ENCODE measurements around the gene SLC35G3.
A peak's percentile ranks its signal among the peaks of the same experiment; 100 is the strongest.
"Not testable (repeated sequence)": the region's sequence is repeated elsewhere in the genome, so short reads cannot be mapped to it uniquely, and the experiment has no call there.

SLC35G3 gene

DNA sequence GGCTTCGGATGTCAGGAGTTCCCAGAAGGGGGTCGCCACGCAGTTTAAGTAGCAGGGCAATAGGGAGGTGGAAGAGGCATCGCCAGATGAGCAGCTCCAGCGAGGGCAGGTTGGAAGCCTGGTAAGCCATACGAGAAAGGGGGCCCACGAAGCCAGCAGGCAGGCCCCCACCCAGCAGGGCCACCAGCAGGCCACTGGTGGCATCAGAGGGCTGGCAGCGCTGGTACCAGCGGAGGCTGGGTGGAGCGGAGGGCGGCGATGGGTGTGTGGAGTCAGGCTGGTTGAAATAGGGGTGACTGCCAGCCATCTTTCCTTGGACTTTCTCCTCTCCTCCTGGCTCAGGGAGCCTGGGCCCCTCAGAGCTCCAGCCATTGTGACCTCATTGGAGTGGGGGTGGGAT is at the start of gene SLC35G3:
Gene SLC35G3 (minus strand): TSS at position 393 of the 400 bp plus-strand sequence. CDS start 86 bp downstream, at position 307.
- DNase-seq (ENCODE audit: low read depth), result not testable (repeated sequence)

DNA sequence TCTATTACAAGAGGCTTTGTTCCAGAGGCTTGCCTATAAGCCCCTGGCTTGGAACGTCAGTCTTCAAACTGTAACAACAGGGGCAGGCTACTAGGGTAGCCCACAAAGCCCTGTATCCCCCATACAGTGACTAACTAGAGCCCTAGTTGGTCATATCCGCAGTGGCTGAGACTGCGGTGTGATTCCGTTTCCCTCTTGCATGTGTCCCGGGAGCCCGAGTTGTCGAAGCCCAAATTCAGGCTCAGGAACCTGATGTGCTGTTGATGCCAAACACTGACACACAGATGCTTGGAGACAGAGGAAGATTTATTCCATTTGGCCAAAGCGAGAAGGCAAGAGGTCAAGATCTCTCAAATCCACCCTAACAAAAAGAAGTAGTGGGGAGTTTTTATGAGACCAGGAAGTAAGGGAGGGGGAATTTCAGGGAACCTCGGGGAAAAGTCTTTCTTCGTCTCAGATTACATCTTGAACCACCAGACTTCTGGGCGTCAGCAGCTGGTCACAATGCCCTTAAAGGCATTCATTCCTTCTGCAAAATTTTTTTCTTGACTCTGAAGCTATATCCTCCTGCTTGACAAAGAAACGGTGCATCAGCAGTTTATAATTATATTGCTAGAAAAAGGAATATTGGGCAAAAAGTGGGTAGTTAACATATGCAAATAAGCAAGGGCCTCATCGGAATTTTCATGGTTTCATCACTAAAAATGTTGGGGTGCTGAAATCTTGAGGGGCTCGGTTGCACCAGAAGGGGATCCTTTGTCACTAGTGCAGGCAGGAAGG is 49.6 kb upstream of the SLC35G3 start:
- no peak for DNase-seq (ENCODE audit: low read depth)

- DNase-seq (ENCODE audit: low read depth), result peak; percentile 64
Measured at GRCh38 chr17:35242805-35243560, 48.8 kb upstream of the SLC35G3 start, which contains the start of gene SLFN5. Gene SLFN5, plus strand, starts transcription at chr17:35243072. Its CDS starts 15,619 bp downstream, at chr17:35258691.

DNA sequence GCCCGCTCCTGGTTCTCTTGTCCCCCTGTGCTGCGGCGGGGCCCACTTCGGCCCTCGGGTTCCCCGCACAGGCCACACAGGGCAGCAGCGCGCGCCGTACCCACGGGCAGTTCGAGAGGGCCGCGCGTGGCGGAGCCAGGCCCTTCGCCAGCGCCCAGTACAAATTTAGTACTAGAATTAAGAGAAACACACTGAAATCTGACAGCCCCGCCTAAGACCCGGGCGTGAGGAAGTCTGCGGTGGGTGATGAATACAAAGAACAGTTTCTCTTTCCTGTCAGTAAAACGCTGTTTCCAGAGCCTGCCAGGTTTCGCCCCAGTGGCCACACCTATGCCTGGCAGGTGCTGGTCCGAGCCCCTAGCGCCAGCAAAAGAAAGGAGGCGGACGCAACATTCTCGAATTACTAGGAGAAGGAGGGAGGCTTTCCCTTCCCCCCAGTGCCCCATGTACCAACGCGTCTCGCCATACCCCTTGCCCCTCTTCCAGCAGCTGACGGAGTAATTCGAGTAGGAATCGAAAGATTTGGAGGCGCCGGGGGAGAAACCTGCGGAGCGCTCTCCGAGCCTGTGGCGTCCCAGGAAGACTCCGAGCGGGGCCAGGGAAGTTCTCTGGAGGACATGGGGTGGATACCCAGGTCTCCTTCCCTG is 48.1 kb upstream of the SLC35G3 start:
- no peak for DNase-seq (ENCODE audit: low read depth)

DNA sequence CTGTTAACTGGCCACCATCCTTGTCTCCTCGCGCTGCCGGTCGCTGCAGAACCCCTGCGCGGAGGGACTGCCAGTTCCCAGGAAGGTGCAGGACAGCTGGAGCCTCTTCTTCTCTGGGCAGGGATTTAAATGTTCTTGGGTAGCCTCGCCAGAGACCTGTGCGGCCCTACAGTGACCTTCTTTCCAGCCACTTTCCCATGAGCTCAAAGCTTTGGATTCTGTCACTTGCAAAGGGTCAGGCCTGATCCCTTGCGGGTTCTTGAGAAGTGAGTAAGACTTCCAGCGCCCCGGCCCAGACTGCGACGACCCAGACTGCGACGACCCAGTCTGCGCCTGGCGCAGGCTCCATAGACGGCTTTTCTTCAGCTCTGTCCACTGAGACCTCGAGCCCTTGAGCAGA is 47.3 kb upstream of the SLC35G3 start:
- no peak for DNase-seq (ENCODE audit: low read depth)

DNA sequence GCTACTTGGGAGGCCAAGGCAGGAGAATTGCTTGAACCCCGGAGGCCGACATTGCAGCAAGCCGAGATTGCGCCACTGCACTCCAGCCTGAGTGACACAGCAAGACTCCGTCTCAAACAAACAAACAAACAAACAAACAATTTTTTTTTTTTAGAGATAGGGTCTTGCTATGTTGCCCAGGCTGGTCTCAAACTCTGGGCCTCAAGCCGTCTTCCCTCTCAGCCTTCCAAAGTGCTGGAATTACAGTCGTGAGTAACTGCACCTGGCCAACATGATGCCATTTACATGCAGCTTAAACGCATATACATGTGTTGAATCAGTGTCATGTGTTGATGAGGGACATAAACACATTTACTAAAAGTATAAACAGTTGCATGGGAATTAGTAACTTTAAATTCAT is 46.7 kb upstream of the SLC35G3 start:
- no peak for DNase-seq (ENCODE audit: low read depth)

DNA sequence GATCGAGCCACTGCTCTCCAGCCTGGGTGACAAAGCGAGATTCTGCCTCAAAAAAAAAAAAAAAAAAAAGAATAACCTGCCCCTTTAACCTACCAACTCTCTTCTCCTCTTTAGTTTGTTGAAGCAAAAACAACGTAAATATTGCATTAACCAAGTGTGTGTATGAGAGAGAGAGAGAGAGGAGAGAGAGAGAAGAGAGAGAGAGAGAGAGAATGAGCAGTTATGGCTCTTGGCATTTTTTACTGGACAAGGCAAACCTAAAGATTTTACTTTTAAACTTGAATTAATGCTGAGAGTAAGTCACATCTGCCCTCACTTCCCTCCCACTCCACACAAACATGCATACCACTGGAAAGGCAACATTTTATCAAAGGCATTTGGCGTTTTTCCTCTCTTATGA is 45.6 kb upstream of the SLC35G3 start:
- DNase-seq (ENCODE audit: low read depth), result no peak

- no peak for DNase-seq (ENCODE audit: low read depth)
Measured at GRCh38 chr17:35238821-35239220, 44.6 kb upstream of the SLC35G3 start.

GRCh38 chr17:35236821-35237220 is 42.6 kb upstream of the SLC35G3 start:
- DNase-seq (ENCODE audit: low read depth), result no peak

DNA sequence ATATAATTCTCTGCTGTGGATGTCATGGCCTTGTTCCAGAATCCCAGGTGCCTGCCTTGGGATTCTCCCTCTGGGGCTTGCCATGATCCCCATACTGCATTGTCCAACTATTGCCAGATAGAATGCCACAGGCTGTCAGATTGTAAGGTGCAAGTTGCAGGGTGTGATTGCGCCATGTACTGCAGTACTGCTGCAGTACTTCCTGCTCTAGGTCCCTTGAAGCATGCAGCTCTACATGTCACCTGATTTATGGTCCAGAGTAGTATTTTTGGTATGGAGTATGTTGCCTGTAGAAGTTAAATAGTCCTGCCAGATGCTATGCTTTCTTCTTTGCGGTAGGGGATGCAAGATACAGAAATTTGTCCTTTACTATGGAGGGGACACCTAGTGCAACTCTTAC is 41.7 kb upstream of the SLC35G3 start:
- no peak for DNase-seq (ENCODE audit: low read depth)

DNA sequence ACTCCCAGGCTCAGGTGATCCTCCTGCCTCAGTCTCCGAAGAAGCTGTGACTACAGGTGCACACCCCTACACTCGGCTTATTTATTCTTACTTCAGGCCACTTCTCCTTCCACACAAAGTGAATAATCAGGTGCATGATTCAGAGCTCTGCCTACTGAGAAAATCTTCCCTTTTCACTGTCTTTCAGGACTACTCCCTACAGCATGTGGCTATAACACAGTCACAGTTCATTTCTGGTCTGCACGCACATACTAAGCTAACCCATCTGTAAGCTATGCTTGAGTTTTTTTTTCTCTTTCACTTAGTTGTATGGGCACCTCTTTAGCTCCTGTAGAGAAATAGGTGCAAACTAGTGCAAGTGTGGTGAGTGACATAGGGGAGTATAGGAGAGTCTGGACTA is 41.1 kb upstream of the SLC35G3 start:
- DNase-seq (ENCODE audit: low read depth), result no peak

DNA sequence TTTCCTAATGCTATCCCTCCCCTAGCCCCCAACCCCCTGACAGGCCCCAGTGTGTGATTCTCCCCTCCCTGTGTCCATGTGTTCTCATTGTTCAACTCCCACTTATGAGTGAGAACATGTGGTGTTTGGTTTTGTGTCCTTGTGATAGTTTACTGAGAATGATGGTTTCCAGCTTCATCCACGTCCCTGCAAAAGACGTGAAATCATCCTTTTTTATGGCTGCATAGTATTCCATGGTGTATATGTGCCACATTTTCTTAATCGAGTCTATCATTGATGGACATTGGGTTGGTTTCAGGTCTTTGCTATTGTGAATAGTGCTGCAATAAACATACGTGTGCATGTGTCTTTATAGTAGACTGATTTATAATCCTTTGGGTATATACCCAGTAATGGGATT is 40.1 kb upstream of the SLC35G3 start:
- DNase-seq (ENCODE audit: low read depth), result not testable (repeated sequence)

- no peak for DNase-seq (ENCODE audit: low read depth)
Measured at GRCh38 chr17:35229638-35230037, 35.4 kb upstream of the SLC35G3 start.

- no peak for DNase-seq (ENCODE audit: low read depth)
Measured at GRCh38 chr17:35227546-35227945, 33.4 kb upstream of the SLC35G3 start.

DNA sequence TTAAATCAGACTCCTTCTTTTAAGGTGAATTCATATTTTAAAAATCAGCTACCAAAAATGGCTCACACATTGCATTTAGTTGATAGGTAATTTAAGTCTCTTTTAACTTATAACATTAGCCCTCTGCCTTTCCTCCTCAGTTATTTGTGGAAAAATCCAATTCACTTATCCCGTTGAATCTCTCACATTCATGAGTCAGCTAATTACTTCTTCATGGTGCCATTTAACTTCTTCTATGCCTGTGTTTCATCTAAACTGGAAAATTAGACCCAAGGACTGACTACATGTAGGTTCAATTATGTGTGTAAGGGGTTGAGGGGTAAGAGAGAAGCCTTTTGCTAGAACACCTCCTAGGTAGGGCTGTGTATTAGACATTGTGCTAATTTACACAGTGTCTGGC is 30.2 kb upstream of the SLC35G3 start:
- no peak for DNase-seq (ENCODE audit: low read depth)

- DNase-seq (ENCODE audit: low read depth), result no peak
Measured at GRCh38 chr17:35222452-35222851, 28.3 kb upstream of the SLC35G3 start.

DNA sequence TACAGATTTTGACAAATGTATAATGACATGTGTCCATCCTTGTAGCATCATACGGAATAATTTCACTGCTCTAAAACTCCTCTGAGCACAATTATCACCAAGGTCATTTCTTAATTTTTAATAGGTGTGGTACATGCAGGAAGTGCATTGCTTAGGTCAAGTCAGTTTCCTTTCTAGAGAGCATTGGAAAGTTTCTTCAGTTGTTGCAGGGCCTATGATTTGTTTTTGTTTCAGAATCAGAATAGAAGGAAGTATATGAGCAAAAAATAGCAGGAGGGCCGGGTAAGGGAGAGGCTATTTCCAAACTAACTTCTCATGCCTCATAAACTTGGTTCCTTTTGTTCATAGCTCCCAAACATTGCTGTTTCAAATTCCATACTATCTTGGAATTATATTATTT is 24.7 kb upstream of the SLC35G3 start:
- no peak for DNase-seq (ENCODE audit: low read depth)

DNA sequence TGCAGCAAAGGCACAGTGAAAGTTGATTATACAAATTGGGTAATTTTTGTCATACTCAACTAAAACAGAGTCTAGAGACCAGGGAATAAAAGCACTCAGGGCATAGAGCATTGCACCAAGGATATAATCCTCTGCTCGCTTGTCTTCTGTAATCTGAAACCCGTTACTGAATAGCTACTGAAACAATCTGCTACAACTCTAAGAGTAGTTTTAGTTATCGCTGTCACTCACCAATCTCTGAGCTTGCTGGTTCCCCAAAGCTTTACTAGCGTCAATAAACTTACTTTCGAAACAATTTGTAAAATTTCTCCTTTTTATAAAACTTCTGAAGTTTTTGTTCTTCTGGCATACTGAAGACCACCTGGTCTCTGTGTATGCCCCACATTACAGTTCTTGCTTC is 22.9 kb upstream of the SLC35G3 start:
- DNase-seq (ENCODE audit: low read depth), result no peak

- no peak for DNase-seq (ENCODE audit: low read depth)
Measured at GRCh38 chr17:35214631-35215273, 20.6 kb upstream of the SLC35G3 start.

DNA sequence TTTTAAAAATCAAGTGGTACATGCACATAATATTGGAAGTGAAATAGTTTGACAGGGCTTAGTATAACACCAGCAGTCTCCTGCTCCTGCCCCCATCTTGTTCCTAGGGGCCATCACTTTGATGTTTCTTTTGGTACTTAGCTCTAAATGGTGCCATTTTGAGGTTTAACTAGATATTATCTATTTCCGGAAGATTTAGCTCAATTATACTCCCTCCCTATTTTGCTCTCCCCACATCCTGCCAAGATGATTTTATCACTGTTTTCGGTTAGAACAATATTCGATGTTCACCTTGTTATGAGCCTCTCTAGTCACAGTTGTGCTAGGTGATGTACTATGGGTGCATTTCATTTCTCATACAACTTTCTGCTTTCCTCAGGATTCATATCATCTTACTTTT is 20.0 kb upstream of the SLC35G3 start:
- no peak for DNase-seq (ENCODE audit: low read depth)

GRCh38 chr17:35213412-35213940 is 19.3 kb upstream of the SLC35G3 start:
- DNase-seq (ENCODE audit: low read depth), result no peak

- no peak for DNase-seq (ENCODE audit: low read depth)
Measured at GRCh38 chr17:35212668-35213067, 18.5 kb upstream of the SLC35G3 start.
